Cardiac septum (tissue), 1 donor: ENCODE measurements around the gene PKIB. TPM values are rescaled to one million over a fixed set of nuclear protein-coding genes. Genes with fewer than 3 reads are reported as not detected.
"Not testable (repeated sequence)": the region's sequence is repeated elsewhere in the genome, so short reads cannot be mapped to it uniquely, and the experiment has no call there.

Source experiments
- DNase-seq: peaks from one replicate; pipeline ENCODE4 v3.0.0-alpha.2; 2020; ENCODE audit warnings: low spot score
- intact Hi-C: fragments of 100-400 bp; cut with DNase I; formaldehyde crosslinking; loops from one replicate; pipeline ENCODE4 v1.14.0; 2022
- long read RNA-seq: library from polyadenylated mRNA; unstranded; transcript quantifications from one replicate; pipeline ENCODE4 v2.0.0, GENCODE V29; 2021
- total RNA-seq: library from RNA; stranded (reverse); fragmentation: NEBNext Ultra II Directional; extraction: Animal tissue kit (Norgen Biotek cat#: 25700); gene quantifications from one replicate; pipeline ENCODE4 v1.2.1, GENCODE V29; 2021
- donor health status: DM: no; HTN: no; CAD: no.

The PKIB gene, protein sequence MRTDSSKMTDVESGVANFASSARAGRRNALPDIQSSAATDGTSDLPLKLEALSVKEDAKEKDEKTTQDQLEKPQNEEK
- total RNA-seq, result 0.38 TPM
- long read RNA-seq, result 0 reads

GRCh38 chr6:122609881-122610689 lies at the start of gene PKIB:
Gene PKIB (plus strand): TSS chr6:122610405. CDS start chr6:122717795, 107,390 bp downstream.
- intact Hi-C loops, result no loop called here
- peak; percentile 75 for DNase-seq

DNA sequence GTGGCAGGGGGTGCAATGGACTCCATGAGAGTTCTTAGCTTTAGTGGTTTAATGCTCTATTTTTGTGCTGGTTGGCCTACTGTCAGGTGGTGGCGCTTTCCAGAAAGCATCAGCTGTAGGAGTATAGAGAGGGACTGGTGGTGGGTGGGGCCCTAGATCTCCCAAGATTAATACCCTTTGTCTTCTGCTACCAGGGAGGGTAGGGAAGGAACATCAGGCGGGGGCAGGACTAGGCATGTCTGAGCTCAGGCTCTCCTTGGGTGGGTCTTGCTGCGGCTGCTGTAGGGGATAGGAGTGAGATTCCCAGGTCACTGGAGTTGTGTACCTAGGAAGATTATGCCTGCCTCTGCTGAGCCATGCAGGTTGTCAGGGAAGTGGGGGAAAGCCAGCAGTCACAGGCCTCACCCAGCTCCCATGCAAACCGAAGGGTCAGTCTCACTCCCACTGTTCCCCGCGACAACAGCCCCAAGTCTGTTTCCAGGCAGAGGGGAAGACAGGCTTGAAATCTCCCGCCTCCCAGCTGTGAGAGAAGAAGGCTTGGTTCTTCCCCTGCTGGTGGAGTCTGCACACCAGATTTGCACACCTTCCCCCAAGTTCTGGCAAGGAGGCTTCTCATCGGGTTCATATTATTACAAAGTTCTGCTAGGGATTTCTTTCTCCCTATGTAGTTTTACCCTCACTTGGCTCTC lies 46.7 kb upstream of the PKIB start:
- intact Hi-C loops, result no loop called here
- DNase-seq, result no peak

GRCh38 chr6:122564230-122564629 lies 46.0 kb upstream of the PKIB start:
- intact Hi-C loops, result no loop called here
- DNase-seq, result no peak

DNA sequence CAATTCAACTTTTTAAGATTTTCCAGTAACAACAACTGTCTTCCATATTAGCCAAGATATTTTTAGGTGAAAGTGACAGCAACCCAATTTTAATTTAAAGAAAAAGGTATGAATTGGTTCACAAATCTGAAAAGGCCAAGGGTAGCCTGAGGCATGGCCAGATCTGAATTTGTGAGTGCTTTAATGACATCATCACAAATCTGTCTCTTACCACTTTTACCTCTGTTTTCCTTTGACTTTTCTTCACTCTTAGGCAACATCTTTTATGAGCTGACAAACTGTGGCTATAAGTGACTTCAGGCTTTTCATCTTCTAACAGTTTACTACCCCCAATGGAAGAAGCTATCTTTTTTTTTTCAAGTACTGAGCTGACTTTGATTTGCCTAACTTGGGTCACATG lies 44.5 kb upstream of the PKIB start:
- DNase-seq, result no peak
- intact Hi-C loops, result no loop called here

DNA sequence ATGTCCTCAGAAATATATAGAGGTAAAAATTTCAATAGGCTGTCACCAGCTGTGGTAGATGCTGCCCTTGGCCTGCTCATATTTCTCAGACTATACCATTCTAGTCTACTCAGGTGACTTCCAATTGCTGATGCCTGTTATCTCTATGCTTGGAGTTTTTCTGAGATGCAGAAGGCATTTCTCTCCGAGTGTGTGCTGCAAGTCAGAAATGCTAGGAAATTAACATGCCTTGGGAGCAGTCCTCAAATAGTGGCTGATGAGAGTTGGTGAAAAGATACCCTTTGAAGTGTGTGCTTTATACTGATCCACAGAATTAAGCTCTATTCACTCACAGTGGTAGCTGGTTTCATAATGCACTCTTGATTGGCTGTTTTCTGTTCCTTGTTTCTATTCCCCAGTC lies 43.2 kb upstream of the PKIB start:
- DNase-seq, result no peak
- intact Hi-C loops, result no loop called here

DNA sequence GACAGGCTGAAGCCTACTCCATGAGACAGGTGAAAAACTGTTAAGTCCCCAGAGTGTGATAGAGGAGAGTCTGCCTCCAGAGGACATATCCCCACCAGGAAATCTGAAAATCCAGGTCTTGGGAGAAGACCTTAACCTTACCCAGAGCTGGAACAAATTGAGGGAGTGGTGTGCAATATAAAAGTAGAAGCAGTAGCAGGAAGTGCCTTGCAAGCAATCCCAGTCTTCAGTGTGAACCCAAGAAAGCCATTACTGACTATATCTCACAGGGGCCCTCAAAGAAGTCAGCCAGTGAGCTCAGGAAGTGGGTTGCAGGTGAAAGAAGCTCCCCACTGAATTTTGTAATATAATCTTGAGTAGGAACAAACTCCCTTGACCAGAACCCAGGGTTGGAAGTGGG lies 41.9 kb upstream of the PKIB start:
- intact Hi-C loops, result no loop called here
- DNase-seq, result no peak

DNA sequence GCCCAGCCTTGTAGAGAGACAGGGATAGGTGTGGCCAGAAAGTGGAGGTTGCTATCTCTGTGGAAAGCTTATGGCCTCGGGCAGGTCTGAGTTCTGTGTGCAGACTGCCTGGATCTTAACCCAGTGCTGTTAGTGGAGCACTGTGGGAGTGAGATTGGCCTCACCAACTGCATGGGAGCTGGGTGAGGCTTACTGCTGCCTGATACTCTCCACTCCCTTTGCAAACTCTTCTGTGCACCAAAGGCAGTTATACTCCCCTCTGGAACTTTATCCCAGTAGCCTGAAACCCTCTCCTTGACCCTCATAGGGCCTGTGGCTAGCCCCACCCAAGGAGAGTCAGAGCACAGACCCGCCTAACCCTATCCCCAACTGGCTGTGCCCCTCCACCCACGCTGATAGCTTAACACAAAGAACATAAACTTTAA lies 41.4 kb upstream of the PKIB start:
- DNase-seq, result no peak
- intact Hi-C loops, result no loop called here

- intact Hi-C loops, result no loop called here
- no peak for DNase-seq
Measured at GRCh38 chr6:122569230-122569771, 40.9 kb upstream of the PKIB start.

- intact Hi-C loops, result no loop called here
Measured at GRCh38 chr6:122571888-122572287, 38.3 kb upstream of the PKIB start.

DNA sequence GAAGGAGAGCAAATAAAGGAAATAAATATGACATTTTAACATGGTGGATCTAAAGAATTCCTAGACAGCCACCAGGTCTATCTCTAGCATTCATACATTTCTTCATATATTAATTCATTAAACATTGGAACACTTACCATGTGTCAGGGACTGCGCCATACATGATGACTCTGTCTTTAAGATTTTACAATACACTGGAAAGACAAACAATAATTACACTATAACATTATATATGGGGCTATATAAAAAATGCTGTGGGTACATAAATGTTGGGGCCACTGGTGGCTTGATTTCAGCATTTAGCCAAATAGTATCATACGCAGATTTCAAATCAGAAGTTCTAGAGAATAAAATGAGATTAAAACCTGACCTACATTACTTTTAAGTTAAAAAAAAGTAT lies 33.3 kb upstream of the PKIB start:
- DNase-seq, result no peak
- intact Hi-C loops, result no loop called here

More at GRCh38 chr6:122571888-122572287, 38.3 kb upstream of the PKIB start:
- no peak for DNase-seq

DNA sequence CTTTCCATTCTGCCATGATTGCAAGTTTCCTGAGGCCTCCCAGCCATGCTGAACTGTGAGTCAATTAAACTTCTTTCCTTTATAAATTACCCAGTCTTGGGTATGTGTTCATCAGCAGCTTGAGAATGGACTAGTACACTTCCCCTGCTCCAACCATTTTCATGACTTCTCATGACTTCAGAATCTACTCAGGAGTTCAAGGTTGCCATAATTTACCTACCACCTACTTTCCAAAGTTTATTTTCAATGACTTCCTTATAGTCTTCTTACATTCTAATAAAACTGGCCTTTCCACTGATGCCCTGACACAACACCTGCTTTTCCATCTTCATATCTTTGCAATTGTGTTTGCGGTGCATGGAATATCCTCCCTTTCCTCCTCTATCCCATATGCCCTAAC lies 31.2 kb upstream of the PKIB start:
- intact Hi-C loops, result no loop called here
- no peak for DNase-seq

DNA sequence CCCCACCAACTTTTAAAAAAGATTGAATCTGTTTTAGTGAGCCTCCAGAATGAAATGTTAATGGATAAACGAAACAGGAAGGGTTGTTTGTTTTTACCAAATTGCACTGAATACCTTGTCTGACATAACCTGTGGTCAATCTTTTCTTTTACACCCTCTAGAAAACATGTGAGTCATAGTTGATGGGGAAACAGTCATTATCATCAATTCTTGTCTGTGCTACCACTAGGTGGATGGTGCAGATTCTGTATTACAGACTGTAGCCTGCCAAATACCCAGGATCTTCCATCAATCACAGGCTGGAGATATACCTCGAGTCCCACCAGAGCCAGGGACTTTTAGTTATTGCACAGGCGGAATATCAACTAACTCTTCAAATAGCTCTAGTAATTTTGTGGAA lies 29.5 kb upstream of the PKIB start:
- DNase-seq, result no peak
- intact Hi-C loops, result no loop called here

DNA sequence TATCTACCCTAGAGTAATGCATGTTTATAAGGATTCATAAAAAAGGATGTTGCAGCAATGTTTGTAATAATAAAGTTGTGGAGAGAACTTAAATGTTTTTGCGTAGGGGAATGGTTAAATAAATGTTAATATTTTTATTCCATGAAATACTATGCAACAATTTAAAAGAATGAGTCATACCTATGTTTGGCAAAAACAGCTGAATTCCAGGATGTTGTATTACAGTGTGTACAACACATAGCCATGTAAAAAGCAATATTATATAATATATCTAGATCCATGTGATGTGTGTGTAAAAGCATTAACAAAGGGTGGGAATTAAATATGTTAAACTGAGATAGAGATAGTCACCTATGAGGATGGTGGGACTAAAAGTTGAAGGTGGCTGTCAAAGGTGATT lies 21.1 kb upstream of the PKIB start:
- intact Hi-C loops, result no loop called here
- no peak for DNase-seq

- intact Hi-C loops, DNase-seq: not testable (repeated sequence)
Measured at GRCh38 chr6:122598295-122598694, 11.9 kb upstream of the PKIB start.

GRCh38 chr6:122604676-122605075 lies 5.5 kb upstream of the PKIB start:
- intact Hi-C loops, result no loop called here
- DNase-seq, result no peak

DNA sequence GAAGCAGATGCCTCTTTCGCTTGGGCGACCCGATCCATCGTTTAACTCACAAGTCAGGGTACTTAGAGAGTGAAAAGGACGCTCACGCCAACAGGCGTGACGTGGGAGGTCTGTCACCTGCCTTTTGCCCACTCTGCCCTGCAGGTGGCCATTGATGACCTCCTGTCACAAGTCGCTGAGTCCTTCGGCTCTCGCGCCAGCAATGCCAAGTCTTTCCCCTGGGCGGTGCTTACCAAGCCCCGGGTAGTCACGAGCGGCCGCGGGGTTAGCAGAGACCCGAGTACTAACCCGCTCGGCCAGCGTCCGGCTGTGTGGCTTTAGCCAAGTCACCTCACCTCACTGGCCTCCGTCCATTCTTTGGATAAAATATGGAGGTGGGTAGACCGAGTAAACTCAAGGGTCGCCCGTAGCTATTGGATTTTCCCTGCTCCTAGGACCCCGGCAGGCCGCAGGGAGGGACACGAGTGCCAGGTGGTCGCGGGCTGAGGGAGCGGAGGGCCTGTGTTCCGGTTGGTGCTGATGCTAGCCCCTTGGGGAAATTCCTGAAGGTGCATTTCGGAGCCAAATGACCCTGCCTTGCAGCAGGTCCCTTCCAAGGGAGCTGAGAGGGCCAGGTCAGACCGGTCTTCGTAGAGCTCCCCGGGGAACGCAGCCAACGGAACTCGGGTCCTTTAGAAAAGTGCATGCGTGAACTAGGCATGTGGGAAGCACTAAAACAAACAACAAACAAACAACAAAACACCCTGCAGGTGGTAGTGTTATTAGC lies 668 bp downstream of the PKIB start:
- DNase-seq, result no peak
- intact Hi-C loops, result no loop called here

GRCh38 chr6:122612838-122613237 lies 2.6 kb downstream of the PKIB start:
- DNase-seq, result no peak

GRCh38 chr6:122614303-122614702 lies 4.1 kb downstream of the PKIB start:
- DNase-seq, result no peak
- intact Hi-C loops, result no loop called here

More at GRCh38 chr6:122612838-122613237, 2.6 kb downstream of the PKIB start:
- intact Hi-C loops, result no loop called here

DNA sequence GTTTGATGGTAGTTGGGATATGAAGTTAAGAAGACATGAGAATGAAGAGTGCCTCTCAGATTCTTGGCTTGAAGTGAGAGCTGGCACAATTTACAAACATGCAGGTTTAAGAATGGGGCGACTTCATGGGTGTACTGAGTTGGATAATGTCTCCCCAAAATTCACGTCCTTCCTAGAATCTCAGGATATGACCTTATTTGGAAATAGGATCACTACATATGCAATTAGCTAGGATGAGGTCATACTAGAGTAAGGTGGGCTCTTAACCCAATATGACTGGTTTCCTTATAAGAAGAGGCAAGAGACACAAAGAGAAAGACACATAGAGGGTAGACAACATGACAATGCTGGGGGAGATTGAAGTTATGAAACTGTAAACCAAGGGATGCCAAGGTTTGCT lies 5.2 kb downstream of the PKIB start:
- no peak for DNase-seq
- intact Hi-C loops, result no loop called here

DNA sequence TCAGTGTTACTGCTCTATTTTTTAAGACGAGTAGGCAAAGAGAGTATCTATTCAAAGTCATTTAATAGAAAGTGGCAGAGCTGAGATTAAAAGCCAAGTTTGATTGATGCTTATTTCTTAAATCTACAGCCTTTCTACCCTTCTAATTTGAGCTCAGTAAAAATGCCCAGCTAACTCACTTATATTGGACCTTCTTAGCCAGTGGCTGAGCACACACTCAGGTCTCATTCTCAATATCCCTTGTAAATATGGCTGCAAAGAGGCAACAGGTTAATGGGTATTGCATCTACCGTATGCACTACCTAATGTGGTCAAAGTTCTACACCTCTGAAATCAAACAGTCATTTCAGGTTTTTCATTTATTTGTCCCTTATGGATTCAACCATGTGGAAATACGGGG lies 6.7 kb downstream of the PKIB start:
- intact Hi-C loops, result no loop called here
- DNase-seq, result no peak
